ENCODE data around the gene COL6A2.

Gene COL6A2

DNA sequence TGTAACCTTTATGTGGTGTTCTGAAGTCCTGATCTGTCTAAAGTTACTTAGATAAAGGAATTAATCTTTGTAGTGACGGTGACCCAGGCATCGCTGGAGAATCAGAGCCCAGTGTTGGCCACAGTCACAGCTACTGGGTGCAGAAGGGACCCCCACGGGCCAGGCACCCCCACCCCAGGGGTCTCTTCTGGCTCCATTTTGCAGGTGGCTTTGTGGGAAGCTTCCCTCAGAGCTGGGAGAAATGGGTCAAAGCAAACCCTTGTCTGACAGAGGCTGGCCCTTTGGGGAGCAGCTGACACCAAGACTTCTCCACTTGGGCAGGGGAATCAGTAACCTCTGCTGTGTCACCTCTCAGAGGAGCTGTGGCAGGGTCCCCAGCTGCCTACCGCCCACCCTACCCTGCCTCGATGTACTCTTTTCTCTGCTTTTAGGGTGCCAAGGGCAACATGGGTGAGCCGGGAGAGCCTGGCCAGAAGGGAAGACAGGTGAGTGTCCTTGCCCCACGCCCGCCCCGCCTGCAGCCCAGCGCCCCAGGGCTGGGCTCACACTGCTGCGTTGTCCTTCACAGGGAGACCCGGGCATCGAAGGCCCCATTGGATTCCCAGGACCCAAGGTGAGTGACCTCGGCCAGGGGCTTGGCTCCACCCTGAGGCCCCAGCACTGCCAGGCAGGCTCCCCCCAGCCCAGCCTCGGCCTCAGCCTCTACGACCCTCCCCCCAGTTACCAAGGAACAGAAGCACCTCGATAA lies 17.7 kb downstream of the COL6A2 start:
- no peak for DNase-seq

DNA sequence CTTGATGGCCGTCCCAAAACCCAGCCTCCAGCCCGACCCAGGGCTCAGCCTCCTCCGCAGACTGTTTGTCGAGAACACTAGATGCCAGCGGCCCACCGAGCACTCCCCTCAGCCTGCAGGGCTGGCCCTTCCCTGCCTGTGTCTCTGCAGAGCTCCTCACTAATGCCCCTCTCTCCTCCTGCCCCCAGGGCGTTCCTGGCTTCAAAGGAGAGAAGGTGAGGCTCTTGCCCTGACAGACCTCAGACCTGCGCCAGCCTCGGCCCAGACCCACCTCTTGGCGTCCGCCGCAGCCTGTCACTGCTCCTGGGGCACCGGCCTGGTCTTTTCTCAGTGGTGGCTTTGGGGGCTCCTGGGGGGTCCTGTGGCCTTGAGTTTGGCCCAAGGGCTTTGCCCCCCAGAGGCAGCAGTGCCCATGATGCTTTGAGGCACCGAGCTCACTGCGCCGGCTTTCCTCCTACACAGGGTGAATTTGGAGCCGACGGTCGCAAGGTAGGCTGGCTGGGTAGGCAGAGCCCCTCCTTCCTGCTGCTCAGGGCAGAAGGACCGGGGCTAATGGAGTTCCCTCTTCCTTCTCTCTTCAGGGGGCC lies 18.4 kb downstream of the COL6A2 start:
- DNase-seq = no peak

DNA sequence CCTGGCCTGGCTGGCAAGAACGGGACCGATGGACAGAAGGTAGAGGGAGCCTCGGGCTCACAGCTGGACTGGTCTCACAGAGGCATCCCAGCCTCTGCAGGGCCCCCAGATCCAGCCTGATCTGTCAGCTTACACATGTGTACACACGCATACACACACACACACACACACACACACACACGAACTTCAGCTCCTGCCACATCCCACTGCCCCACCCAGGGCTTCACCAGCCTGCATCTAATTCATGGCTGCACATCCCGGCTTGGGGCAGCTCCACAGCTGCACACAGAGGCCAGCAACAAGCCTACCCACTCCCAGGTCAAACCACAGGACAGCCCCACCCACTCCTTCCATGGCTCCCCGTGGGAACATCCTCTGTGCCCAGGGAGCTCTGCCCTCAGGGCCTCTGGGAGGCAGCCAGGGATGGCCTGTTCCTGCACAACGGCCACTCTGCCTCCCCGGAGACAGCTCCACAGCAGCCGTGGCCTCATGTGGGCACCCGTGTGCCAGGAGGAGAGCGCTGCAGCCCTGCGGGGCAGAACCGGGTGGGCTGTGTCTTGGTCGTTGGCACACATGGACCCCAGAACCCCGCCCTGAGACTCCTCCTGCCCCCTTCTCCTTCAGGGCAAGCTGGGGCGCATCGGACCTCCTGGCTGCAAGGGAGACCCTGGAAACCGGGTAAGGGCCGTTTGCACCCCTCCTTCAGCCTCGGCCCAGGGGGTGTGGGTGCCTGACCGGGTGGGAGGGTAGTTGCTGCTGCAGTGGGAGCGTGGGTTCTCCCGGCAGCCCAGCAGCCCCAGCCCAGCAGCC lies 19.1 kb downstream of the COL6A2 start:
- no peak for DNase-seq

DNA sequence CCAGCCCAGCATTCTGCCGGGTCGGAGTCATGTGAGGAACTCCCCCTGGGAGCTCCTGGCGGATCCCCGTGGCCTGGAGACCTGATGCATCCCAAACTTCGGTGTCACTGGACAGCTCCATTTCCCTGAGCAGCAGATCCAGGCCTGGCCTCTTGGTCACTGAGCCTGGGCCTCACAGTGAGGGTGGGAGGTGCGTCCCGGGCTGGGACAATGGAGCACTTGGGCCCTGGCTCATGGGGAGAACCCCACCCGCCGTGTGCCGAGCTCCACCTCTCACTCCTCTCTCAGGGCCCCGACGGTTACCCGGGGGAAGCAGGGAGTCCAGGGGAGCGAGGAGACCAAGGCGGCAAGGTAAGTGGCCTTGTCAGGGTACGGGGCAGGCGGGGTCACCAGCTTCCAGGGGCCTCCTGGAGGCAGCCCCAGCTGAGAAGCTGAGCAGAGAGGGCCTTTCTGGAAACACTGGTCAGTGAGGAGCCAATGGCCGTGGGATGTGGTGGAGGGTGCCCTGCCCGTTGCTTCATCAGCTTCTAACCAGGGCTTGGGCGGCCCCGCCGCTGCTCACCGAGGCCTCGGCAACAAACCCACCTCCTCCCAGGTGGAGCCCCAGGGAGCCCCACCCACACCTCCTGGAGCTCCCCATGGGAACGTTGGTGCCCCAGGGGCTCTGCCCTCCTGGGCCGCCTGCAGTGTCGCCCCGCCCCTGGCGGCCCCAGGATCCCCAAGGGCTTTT lies 19.8 kb downstream of the COL6A2 start:
- no peak for DNase-seq

DNA sequence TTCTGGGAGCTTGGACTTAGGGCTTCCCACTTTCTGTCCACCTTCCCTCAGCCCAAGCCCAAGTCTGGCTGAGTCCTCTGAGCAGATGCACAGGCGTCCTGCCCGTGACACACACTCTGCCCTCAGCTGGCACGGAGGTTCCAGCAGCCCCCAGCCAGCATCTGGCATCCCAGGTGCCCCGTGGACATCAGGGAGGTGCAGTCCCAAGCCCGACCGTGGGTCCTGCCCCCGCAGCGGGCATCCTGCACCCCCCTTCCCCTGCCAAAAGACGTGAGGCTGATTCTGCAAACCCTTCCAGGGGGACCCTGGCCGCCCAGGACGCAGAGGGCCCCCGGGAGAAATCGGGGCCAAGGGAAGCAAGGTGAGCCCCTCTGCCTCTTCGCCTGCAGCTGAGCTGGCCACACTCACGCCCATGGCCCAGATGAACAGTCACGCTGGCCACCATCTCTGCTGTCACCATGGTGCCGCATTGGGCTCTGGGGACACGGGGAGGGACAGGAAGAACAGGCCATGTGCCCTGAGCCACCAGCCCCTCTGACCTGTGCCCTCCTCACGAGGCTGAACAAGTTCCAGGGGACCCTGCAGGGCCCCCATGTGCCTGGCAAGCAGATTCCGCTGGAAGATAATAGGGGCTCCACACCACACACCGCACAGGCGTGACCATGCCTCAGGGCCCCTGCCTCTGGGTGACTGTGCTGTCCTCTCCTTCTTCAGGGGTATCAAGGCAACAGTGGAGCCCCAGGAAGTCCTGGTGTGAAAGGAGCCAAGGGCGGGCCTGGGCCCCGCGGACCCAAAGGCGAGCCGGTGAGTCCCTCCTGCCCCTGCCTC lies 20.6 kb downstream of the COL6A2 start:
- no peak for DNase-seq

DNA sequence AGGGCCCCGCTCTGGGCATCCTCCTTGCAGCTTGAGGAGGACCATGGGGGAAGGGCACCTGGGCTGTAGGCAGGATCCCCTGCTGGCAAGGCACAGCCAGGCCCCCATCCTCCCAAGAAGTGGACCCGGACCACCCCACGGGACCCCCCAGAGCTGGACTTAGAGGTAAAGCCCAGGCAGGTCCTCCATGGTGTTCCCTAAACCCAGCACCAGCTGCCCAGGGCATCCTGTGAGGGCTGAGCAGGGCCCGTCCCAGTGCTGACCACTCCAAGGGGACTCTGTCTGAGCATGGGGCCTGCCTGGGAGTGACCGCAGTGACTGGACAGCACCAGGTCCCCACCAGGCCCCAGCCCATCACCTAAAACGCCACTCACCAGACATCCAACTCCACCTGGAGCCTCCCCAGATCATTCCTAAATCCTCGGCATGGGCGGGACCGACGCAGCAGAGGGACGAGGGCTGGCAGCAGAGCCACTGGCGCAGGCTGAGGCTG lies 21.3 kb downstream of the COL6A2 start:
- no peak for DNase-seq

DNA sequence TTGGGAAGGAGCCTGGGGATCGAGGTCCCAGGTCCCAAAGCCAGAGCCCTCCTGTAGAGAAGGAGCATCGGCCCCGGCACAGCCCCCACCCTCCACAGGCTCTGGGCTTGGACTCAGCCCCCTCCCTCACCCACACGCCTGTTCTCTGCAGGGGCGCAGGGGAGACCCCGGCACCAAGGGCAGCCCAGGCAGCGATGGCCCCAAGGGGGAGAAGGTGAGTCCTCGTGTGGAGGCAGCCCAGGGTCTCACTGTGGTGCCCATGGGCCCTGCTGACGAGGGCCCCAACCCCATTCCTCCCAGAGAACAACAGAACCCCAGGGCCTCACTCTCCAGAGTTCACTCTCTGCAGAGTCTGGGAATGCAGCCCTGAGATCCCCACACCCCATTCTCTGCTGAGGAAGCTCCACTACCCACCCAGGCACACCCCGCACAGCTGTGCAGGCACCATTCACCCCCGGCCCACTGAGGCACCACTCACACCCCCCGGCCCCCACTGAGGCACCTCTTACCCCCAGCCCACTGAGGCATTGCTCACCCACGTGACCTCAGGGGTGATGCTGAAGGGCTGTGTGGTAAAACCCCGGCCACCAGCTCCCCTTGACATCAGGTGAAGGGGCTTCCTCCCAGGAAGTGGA lies 21.8 kb downstream of the COL6A2 start:
- DNase-seq = no peak

DNA sequence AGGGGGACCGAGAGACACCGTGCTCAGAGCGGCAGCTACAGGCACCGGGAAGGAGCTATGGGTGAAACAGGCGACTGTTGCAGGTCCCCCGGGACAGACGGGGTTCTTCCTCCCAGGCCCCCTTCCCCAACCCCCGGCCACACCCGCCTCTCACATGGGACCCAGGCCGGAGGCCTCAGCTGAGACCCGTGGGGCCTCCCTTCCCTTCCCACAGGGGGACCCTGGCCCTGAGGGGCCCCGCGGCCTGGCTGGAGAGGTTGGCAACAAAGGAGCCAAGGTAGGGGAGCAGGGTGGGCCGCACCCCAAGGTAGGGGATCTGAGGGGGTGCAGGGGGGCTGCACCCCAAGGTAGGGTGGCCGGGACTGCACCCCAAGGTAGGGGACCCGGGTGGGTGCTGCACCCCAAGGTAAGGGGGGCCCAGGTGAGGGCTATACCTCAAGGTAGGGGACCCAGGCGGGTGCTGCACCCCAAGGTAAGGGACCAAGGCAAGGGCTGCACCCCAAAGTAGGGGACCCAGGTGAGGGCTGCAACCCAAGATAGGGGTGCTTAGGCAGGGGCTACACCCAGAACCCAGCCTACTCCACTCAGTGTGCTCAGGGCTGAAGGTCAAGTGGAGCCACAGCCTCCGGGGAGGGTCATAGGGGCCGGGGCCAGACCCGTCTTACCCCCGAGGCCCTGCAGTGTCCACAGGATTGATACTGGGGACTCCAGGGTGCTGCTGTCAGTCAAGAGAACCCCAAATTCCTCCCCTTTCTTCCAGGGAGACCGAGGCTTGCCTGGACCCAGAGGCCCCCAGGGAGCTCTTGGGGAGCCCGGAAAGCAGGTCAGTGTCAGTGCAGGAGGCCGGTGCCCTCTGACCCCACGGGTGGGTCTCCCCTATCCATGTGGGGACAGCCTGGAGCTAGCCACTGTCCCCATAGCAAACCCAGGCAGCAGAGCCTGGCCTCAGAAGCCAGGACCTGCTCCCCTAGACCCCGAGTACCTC lies 22.7 kb downstream of the COL6A2 start:
- no peak for DNase-seq

DNA sequence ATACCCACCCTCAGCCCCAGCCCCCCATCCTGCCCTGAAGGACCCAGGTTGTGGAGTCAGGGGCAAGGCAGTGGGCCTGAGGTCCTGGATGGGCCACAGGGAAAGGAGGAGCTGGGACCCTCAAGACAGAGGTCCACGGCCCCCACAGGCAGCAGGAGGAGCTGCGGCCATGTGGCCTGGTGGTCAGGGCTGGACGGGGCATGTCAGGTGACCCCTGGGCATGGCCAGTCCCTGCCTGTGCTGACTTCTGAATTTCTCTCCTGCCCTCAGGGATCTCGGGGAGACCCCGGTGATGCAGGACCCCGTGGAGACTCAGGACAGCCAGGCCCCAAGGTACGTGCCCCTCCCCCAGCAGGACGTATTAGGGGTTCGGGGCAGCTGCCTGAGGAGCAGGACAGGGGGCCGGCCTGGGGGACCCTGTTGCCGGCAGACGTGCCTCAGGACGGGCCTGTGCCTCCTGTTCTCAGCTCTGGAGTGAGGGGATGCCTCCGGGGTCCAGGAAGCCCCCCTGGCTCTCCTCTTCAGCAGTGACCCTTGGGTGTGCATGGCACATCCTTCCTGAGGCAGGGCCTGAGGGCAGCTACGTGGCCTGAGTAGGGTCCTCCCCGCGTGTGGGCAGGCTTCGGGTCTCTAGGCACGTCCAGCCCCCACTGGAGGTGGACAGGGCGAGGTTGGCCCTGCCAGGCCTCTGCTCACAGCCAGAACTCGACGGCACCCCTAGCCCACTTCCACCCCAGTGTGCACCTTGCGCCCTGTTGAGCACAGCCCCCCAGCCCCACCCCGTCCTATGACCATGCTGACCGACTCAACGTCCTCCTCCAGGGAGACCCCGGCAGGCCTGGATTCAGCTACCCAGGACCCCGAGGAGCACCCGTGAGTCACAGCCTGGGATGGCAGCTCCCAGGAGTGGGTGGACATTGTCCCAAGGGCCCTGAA lies 23.6 kb downstream of the COL6A2 start:
- no peak for DNase-seq

DNA sequence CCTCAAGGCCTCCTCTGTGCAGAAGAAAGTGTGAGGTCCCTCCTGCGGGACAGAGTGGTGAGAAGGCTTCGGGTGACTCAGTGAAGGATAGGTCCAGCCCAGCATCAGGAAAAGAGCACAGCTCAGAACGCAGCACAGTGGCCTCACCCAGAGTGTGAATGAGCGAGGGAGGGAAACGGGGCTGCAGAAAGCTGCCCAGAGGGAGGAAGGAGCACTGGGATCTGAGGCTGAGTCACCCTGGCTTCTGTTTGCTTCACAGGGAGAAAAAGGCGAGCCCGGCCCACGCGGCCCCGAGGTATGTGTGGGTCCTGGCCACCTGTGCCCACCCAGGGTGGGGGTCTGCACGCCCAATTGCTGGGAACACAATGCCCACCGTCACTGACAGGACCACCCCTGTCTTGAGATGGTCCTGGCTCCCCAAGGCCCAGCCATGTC lies 24.3 kb downstream of the COL6A2 start:
- DNase-seq = no peak

DNA sequence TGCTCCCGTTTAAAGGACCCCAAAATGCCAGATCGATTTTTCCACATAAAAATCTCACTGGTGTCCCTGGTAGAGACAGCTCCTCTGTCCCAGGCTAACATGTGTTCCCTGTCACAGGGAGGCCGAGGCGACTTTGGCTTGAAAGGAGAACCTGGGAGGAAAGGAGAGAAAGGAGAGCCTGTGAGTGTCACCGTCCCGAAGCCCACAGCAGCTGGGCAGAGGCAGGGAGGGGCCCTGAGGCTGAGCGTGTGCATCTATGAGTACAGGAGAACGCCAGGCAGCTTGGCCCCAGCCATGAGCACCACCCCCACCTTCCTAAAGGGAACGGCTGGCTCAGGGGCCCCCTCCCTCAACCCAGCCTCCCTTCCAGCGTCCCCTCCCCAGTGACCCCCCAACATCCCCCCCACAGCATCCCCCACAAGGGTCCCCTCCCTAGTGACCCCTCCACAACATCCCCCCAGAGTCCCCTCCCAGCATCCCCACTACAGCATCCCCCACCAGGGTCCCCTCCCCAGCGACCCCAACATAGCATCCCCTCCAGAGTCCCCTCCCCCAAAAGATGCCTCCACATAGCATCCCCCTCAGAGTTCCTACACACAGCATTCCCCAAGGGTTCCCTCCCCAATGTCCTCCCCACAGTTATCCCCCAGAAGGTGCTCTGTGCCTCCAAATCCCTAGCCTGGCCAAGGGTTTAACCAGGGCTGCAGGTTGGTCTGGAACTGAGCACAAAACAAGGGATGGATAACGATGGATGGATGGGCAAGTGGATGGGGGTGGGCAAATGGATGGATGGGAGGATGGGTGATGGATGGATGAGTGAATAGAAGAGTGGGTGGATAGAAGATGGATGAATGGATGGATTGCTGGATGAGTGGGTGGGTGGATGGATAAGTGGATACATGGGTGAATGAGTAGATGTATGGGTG lies 25.1 kb downstream of the COL6A2 start:
- no peak for DNase-seq

DNA sequence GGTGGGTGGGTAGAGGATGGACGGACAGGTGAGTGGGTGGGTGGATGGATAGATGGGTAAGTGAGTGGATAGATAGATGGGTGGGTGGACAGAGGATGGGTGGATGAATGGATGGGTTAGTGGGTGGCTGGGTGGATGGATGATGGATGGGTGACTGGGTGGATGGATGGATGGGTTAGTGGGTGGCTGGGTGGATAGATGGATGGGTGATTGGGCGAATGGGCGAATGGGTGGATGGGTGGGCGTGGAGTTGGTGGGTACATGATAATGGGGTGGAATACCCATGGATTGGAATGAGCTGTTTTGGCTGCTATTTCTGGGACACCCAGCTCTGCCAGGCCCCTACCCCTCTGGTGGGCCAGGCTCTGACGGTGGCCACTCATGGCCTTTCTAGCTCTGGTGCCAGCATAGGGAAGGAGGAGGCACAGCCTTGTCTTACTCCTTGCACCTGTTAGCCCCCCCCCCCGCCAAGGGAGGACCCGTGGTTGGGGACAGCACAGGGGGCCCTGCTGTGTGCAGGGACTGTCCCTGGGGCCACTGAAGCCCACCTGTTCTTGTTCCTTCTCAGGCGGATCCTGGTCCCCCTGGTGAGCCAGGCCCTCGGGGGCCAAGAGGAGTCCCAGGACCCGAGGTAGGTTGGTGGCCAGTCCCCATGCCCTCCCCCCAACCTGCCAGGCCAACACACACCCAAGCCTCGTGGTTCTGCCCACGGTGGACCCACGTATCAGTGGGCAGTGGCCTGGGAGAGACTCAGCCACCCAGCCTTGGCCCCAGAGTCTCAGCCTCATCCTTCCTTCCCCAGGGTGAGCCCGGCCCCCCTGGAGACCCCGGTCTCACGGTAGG lies 26.4 kb downstream of the COL6A2 start:
- DNase-seq = no peak

DNA sequence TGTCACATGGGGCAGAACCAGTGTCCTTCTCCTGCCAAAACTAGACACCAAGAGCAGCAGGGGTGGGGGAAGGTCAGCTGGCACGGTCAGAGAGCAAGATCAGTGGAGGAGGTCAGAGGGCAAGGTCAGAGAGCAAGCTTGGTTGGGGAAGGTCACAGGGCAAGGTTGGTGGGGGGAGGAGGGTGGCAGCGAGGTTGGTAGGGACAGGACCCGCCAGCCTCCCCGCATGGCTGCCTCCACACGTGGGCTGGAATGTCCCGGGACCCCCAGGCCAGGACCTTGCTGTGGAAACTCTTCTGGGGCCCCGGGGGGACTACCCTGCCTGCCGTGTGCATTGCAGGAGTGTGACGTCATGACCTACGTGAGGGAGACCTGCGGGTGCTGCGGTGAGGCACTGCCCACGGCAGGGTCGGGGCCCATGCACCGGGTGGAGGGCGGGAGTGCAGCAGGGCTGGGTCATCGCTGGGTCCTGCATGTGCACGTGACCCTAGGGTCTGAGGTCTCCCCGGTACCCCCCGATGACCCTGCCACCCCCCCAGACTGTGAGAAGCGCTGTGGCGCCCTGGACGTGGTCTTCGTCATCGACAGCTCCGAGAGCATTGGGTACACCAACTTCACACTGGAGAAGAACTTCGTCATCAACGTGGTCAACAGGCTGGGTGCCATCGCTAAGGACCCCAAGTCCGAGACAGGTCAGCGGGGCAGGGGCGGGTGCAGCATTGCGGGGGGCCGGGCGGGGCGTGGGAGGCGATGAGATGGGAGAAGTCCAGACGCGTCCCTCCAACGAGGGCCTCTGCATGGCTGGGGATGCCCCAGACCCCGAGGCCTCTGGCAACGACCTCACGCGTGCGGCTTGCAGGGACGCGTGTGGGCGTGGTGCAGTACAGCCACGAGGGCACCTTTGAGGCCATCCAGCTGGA lies 27.3 kb downstream of the COL6A2 start:
- no peak for DNase-seq

DNA sequence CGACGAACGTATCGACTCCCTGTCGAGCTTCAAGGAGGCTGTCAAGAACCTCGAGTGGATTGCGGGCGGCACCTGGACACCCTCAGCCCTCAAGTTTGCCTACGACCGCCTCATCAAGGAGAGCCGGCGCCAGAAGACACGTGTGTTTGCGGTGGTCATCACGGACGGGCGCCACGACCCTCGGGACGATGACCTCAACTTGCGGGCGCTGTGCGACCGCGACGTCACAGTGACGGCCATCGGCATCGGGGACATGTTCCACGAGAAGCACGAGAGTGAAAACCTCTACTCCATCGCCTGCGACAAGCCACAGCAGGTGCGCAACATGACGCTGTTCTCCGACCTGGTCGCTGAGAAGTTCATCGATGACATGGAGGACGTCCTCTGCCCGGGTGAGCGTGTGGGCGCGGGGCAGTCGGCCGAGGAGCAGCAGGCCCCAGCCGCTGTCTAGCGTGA lies 28.0 kb downstream of the COL6A2 start:
- DNase-seq = no peak

DNA sequence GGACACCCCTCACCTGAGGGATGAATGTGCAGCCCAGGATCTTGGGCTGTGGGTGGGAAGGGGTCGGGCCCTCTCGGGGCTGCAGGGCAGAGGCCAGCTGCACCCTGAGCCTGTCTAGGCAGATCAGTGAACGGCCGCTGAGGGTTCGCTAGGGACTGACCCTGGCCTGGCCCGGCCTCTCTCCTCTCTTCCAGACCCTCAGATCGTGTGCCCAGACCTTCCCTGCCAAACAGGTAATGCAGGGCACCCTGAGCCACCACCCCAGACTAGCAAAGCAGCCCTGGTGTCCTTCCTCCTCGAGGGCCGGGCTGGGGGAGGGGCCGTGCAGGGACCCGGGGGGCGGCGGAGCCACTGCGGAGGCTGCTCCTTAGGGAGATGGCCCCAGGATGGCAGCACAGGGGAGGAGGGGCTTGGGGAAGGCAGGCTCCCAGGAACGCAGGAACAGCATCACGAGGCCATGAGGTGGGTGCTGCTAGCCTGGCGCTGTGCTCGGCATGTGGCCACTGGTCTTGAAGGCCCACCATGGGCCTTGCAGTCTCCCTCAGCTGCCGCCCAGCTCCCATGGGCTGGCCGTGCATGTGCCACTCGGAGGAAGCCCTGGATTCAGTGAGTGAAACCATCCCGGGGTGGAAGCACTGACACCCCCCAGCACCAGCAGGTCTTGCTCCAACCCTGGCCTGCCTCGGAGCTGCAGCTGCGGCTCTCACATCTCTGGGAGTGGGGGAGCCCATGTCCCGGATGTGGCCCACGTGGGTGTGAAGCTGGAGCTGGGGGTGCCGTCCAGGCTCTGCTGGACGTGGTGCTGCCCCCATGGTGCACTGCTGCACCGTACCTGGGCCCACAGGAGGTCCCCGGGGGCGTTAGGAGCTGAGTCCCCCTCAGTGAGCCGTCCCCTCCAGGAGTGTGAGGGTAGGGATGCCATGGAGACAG lies 28.7 kb downstream of the COL6A2 start:
- no peak for DNase-seq

All from activated CD4-positive, alpha-beta T cell treated with anti-CD3 and anti-CD28 coated beads, Interleukin-2, amount 50 U/mL, for 4 hours (primary cell).